ENCODE results near the gene MORC2. TPM values are rescaled to one million over a fixed set of nuclear protein-coding genes. Genes with fewer than 3 reads are reported as not detected.

The MORC2 gene
- total RNA-seq, 1 donor from 2014 or later = 29.5 TPM

DNA sequence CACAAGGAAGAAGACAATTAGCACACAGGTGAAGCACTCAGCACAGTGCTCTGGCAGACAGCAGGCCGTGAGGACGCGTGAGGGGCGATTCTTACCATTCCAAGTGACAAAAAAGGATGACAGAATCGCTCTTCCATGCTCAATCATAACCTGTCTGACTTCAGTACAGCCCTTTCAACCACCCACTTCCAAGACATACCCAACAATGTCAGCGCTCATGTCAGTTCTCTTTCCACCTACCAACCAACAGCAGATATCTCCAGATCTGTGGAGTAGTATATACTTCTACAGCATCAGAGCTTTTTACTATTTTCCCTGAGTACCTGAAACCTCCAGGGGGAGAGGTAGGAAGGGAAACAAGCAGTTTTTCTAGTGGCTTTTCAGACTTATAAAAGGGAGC lies 40.2 kb downstream of the MORC2 start:
- no peak for ATAC-seq
- no peak for DNase-seq (ENCODE audit: low spot score)
- intact Hi-C loops (cut with DNase I) = no loop called here

DNA sequence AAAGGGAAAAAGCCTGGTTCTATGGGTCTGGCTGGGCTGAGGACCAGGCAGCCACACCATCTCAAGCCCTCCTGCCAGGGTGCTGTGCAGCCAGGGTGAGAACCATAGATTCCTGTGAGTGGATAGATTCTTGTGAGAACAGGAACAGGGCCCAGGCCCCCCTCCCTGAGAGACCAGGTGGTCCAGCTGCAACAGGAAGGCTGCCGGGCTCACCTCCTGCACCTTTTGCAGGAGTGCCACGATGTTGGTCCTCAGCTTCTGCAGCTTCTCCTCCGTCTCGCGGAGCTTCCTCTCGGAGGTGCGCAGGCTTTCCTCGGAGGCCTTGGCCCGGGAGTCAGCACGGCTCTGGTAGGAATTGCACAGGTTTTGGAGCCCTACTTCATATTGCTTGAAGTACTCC lies 40.8 kb downstream of the MORC2 start:
- no peak for DNase-seq (ENCODE audit: low spot score)
- ATAC-seq = no peak
- intact Hi-C loops (cut with DNase I) = no loop called here

DNA sequence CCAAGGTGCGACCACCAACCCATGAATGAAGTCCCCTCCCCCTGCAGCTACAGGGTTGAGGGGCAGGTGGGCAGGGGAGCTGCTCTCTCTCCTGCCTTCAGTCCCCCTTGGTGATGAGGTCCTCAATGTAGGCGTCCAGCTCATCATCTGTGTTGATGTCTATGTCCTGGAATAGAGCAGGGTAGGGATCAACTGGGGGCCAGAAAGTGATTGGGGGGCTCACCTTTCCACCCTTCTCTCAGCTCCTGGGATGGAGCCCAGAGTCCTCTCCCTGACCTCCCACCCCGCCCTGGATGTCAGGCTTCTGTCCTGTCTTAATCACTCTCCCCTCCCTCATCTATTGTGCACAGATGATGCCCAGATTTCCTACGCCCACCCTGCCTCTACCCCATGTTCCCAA lies 41.9 kb downstream of the MORC2 start:
- ATAC-seq = no peak
- no peak for DNase-seq (ENCODE audit: low spot score)
- intact Hi-C loops (cut with DNase I) = no loop called here

DNA sequence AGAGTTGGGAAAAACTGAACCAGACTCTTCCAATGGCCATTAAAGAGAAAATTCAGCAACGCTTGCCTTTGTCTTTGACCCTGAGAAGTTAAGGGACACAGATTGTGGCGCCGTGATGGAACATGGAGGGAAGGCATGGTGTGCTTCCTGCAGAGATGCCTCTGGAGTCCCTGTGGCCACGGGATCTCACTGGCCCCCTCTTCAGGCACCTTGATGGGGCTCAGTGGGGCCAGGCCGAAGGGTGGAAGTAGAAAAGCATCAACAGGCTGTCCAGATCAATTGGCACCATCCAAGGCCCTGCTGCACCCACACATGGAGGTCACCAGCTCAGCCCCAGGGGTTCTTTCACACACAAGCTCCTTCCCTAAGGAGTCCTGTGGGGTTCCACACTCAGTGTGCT lies 42.9 kb downstream of the MORC2 start:
- ATAC-seq (no peak), DNase-seq (ENCODE audit: low spot score) (peak; percentile 46)
- intact Hi-C loops (cut with DNase I) = no loop called here

DNA sequence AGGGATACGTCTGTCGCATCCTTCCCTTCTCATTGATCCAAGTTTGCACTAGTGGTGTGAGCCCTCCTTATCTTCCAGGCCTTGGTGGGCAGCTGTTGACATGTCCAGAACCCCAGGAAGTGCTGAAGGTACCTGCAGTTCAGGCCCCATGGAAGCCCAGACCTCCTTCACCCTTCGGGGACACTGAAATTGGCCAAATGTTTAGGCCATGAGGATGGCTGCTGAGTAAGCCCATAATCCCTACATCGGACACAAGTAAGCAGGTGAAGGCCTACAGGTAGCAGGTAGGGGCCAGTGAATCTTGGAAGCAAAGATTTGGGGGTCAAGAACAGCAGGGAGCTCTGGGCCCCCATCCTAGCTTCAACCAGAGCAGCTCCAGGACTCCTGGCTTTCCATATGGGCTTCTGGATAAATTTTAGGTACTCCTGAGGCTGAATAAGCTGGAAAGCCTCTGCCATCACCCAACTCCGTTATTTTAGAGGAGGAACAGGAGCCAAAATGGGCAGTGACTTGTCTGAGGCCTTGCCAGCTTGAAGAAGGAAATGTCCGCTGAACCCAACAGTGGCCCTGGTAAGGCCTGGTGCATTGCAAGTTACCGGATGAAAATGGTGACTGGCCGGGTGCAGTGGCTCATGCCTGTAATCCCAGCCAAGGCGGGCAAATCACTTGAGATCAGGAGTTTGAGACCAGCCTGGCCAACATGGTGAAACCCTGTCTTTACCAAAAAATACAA lies 45.2 kb downstream of the MORC2 start:
- DNase-seq (ENCODE audit: low spot score) (peak; percentile 28), ATAC-seq (no peak)
- intact Hi-C loops (cut with DNase I) = no loop called here

DNA sequence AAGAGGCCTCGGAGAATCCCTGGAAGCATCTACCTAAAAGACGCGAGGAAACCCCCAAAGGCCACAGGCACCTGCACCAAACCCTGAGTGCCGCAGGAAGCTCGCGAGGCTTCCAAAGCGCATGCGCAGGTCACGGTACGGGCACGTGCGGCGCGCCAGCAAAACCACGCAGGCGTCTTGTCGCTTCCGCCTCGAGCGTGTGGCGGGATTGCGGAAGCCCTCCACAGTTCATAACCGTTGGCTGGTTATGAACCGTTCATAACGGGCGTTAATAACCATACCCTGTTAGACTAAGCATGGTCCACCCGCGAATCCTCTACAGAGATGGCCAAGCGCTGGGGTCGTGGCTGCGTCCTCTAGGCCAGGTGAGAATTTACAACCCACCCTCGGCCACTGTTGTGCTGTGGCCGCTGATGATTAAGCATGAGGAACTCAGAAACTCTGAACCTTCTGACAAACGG lies 46.4 kb downstream of the MORC2 start:
- intact Hi-C loops (cut with DNase I) = no loop called here

DNA sequence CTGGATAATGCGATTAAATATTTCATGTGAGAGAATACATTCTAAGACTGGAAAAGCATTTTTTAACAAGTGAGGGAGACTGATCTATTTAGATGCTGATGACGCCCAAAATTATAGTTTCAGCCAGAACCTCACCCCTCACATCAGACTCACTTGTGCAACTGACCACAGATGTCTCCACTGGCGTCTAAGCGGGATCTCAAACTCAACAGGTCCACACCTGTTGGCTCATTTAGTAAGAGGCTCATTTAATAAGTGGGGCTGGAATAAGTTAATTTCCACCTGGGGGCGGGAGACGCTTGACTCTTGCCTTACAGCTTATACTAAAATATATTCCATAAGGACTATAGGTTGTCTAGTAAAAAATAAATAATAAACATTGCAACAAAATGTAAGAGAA lies 47.5 kb downstream of the MORC2 start:
- DNase-seq (ENCODE audit: low spot score) (no peak), ATAC-seq (no peak)
- intact Hi-C loops (cut with DNase I) = no loop called here

More for the DNA sequence above, 46.4 kb downstream of the MORC2 start:
- DNase-seq (ENCODE audit: low spot score) (peak; percentile 84), ATAC-seq (peak; percentile 75)

DNA sequence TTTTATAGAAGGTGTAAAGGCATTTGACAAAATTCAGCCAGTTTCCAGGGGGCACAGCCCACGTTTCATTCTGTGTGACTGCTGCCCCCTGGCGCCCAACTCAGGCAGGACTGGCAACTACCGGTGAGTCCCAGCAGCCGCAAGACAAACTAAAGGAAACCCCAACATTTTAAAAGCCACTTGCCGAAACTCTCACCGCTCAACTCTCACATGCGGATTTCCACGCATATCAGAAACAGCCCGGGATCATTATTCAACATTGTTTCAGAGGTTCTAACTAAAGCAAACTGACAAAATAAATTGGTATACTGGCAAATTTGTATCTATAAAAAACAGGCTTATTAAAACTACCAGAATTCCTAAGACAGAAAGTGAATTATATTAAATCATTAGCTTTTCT lies 48.2 kb downstream of the MORC2 start:
- ATAC-seq (peak; percentile 79), DNase-seq (ENCODE audit: low spot score) (peak; percentile 92)
- intact Hi-C loops (cut with DNase I) = no loop called here

DNA sequence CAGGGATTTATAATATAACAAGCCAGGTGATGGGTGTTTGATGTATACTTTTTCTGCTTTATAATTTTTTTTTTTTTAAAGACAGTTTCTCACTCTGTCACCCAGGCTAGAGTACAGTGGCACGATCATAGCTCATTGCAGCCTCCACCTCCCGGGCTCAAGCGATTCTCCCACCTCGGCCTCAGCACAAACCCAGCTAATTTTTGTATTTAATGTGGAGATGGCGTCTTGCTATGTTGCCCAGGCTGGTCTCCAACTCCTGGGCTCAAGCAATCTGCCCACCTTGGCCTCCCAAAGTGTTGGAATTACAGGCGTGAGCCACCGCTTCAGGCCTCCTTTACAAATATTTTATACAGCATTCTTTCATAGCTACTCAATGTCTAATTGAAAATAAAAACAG lies 48.6 kb downstream of the MORC2 start:
- DNase-seq (ENCODE audit: low spot score) (no peak), ATAC-seq (no peak)
- intact Hi-C loops (cut with DNase I) = no loop called here

DNA sequence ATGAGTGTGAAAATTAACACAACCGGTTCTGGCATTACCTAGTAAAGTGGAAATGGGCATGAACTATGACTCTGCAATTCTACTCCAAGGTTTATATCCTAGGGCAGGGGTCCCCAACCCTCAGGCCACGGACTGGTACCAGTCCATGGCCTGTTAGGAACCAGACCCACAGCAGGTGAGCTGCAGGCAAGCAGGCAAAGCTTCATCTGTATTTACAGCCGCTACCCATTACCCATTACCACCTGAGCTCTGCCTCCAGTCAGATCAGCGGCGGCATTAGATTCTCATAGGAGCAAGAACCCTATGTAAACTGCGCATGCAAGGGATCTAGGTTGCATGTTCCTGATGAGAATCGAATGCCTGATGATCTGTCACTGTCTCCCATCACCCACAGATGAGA lies 49.8 kb downstream of the MORC2 start:
- no peak for ATAC-seq
- DNase-seq (ENCODE audit: low spot score) = no peak
- intact Hi-C loops (cut with DNase I) = no loop called here

DNA sequence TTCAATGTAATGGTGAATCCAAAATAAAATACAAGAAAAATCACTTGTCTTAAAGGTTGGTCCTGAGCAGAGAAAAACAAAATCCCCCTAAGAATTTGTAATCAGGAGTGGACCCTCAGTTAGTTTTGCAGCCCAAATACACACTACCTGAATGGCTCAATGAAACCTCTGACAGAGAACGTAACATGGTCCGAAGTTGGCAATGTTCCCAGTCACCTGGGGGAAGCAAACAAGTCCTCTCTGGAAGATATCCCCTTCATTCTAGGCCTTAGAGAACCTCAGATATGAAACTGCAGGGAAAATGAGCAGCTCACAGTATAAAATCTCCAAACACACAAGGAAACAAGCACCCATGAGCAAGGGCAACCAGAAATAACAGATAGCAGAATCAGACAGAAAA lies 58.2 kb downstream of the MORC2 start:
- intact Hi-C loops (cut with DNase I) = no loop called here
- ATAC-seq (no peak), DNase-seq (ENCODE audit: low spot score) (no peak)

DNA sequence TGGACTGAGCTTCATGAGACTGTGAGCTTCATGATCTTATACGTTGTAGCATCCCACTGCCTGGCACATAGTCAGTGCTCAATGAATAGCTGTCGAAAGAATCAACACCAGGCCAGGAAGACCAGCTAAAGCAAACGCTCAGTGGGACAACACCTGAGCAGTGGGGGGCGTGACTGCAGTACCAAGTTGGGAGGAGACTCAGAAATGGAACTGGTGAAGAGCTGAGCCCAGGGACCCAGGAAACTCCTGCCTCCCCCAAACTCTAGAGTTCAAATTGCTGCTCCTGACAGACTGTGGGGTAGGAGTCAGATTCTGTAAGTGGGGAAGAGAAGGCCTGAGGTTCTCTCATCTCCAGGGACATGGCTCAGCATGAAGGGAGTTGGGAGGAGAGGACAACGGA lies 59.3 kb downstream of the MORC2 start:
- DNase-seq (ENCODE audit: low spot score) = no peak
- ATAC-seq = no peak
- intact Hi-C loops (cut with DNase I) = no loop called here

DNA sequence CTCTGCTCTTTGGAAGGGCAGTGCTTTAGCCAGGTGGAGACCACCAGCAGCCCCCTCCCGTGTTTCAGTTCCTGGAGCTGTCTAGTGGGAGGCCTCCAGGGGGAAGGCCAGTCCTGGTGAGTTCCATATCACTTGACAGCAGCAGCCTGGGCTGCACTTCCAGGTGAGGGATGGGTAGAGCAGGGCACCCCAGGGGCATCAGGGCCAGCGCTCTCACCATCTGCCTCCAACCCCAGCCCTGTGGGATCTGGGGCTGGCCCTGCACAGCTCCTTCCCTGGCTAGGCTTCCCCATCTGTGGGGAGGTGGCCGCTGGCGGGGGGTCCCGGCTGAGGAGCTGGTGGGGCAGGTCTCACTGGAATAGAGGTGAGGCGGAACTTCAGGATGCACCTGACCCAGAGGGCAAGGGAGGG lies 60.5 kb downstream of the MORC2 start:
- DNase-seq (ENCODE audit: low spot score) (no peak), ATAC-seq (no peak)

DNA sequence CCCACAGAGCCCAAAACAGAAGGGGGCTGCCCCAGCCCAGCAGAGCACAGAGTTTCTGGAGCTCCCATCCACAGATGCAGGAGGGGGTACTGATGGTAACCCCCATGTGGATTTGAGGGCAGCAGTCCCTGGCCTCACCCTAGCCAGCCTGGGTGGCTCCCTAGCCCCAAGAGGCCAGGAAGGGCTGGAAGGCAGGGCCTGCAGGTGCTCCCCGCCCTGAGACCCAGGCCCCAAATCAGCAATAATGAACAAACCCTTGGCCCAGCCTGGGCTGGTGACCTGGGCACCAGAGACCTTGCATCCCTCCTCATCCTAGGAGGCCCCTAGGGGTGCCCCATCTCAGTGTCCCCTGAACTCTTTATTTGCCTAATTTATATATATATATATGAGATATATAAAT lies 61.6 kb downstream of the MORC2 start:
- no peak for ATAC-seq
- intact Hi-C loops (cut with DNase I) = no loop called here
- no peak for DNase-seq (ENCODE audit: low spot score)

More for the DNA sequence above, 60.5 kb downstream of the MORC2 start:
- intact Hi-C loops (cut with DNase I) = no loop called here

DNA sequence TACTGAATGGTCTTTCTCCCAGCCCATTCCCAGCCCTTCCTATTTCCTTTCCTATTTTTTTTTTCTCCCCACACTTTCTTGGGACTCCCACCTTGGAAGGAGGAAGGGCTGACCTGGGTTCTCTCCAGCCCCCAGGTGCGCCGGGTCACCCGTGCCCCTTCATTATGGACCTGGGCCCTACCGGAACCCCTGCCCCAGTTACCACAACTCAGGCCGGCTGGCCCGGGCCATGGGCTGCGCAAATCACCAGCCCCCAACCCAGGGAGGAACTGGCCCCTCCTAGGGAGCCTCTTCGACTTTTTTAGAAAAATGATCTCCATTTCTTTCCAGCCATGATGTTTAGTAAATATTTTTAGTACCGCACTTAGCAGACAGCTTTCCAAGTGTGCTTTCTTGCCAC lies 62.2 kb downstream of the MORC2 start:
- intact Hi-C loops (cut with DNase I) = no loop called here
- no peak for ATAC-seq
- no peak for DNase-seq (ENCODE audit: low spot score)

DNA sequence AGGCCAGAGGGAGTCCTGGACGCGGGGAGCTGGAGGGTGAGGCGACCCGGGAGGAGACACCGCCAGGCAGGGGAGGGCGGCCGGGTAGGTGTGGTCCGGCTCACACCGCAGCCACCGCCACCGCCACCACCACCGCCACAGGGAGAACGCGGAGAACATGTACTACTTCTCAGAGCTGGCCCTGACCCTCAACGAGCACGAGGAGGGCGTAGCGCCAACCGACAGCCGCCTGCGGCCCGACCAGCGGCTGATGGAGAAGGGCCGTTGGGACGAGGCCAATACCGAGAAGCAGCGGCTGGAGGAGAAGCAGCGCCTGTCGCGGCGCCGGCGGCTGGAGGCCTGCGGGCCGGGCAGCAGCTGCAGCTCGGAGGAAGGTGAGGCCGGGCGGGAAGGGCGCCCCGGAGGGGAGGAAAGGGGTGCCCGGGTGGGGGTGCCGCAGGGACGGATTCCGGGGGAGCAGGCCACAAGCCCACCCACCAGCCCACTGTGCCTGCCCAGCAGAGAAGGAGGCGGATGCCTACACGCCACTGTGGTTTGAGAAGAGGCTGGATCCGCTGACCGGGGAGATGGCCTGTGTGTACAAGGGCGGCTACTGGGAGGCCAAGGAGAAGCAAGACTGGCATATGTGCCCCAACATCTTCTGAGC lies 62.8 kb downstream of the MORC2 start:
- ATAC-seq (no peak), DNase-seq (ENCODE audit: low spot score) (no peak)
- intact Hi-C loops (cut with DNase I) = no loop called here

DNA sequence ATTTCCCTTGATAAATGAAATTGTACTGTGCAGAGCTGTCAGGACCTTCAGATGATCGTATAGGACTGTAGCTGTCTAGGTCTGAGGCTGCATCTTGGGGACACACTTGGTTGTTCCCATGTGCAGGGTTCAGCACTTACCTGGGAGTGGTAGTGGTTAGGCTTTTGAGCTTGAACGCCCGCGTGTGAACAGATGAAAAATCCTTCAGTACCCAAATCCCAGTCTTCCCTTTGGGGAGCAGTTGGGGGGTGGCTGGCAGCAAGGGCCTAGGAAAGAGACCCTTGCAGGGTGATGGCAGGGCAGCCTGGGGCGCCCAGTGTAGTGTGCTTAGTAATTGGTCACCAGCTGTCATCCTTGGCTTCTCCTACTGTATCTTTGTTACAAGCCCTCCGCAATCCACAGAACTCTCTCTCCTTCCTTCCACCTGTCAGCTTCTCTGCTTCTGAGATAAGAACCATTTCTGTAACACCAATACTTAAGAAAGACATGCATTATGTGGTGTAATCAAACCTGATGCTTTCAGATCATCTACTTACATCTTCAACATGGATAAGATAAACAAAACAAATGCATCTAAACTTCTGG lies 64.6 kb downstream of the MORC2 start:
- intact Hi-C loops (cut with DNase I) = no loop called here
- ATAC-seq (no peak), DNase-seq (ENCODE audit: low spot score) (no peak)

DNA sequence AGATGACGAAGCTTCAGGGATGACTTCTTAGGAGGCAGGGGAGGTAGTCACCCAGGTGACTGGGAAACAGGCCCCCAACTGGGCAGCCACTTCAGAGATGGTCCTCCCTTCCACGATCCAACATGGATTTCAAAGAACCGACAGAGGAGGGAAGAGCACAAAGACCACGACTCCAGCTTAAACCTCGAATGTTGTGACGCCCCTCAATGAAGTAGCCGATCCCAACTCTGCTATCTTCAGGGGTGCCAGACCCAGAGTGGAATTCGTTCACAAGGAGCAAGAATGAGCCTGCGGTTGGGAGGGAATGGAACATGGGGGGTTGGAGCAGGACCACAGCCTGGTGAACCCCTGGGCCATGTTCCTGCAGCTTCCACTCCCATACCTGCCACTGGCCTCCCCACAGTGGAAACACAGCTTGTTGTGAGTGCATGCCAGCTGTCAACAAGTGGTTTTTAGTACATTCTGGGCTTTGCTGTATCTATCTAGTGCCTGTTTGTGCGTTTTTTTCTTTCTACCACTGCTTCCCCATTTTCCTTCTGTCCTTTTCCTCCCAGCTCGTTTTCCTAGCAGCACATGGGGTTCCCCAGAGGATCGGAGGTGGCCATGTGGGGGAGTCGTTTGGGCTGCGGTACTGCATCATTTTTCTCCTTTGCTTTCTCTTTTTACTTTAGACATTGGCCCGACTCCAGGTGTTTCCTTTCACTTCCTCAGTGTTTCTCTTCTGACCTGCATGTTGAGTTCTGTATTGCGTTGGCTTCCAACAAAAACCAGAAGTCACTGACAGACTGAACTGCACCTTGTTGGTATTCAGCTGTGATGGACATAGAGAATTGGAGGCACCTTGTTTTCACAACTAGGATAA lies 65.8 kb downstream of the MORC2 start:
- intact Hi-C loops (cut with DNase I) = no loop called here
- no peak for ATAC-seq
- DNase-seq (ENCODE audit: low spot score) = no peak

DNA sequence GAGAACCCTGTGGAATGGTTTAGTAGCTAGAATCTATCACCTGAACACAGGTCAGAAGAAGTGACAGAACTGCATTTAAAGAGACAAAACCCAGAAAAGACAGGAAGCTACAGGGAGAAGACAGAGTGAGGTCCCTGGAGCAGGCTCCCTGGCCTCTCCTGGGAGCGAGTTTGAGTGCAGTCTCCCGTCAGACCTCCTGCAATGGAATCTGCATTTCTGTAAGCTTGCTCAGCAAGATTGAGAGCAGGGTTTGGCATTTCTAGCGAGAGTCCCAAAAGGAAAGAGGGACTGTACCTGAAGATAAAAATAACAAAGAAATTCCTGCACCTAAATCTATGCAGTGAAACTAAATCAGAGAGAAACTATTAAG lies 74.2 kb downstream of the MORC2 start:
- ATAC-seq (no peak), DNase-seq (ENCODE audit: low spot score) (no peak)
- intact Hi-C loops (cut with DNase I) = no loop called here
